H9 (cell line): ENCODE data around the gene KIF5A. TPM values are rescaled to one million over a fixed set of nuclear protein-coding genes. Genes with fewer than 3 reads are reported as not detected.
"Not testable (repeated sequence)": the region's sequence is repeated elsewhere in the genome, so short reads cannot be mapped to it uniquely, and the experiment has no call there.

Experiments used
- DNase-seq: peaks from one replicate; pipeline ENCODE4 v3.0.0-alpha.2; 2017
- H2AFZ ChIP-seq: one replicate; pipeline ENCODE4 v1.6.1; 2013; ENCODE audit warnings: mild to moderate bottlenecking, low read length, control low read depth, moderate library complexity
- H2AK5ac ChIP-seq: 2 replicates; pipeline ENCODE4 v1.6.1; 2013; ENCODE audit warnings: low read length, control low read depth, mixed read lengths; ENCODE audit not compliant: insufficient read length
- H2BK120ac ChIP-seq: one replicate; pipeline ENCODE4 v1.6.1; 2013; ENCODE audit warnings: low read depth, mild to moderate bottlenecking, low read length, control low read depth, inconsistent platforms; ENCODE audit not compliant: poor library complexity, severe bottlenecking
- H2BK12ac ChIP-seq: 2 replicates; pipeline ENCODE4 v1.6.1; 2013; ENCODE audit warnings: low read length, control low read depth, mixed read lengths, low read depth; ENCODE audit not compliant: insufficient read length
- H2BK15ac ChIP-seq: 2 replicates; pipeline ENCODE4 v1.6.1; 2013; ENCODE audit warnings: low read depth, low read length, control low read depth
- H2BK20ac ChIP-seq: one replicate; pipeline ENCODE4 v1.6.1; 2013; ENCODE audit warnings: low read depth, mild to moderate bottlenecking, low read length, control low read depth, inconsistent platforms; ENCODE audit not compliant: poor library complexity, severe bottlenecking
- H2BK5ac ChIP-seq: 2 replicates; pipeline ENCODE4 v1.6.1; 2013; ENCODE audit warnings: low read length, control low read depth, mixed read lengths; ENCODE audit not compliant: insufficient read length
- H3K14ac ChIP-seq: 2 replicates; pipeline ENCODE4 v1.6.1; 2013; ENCODE audit warnings: low read length, control low read depth; ENCODE audit not compliant: insufficient read depth
- H3K18ac ChIP-seq: 2 replicates; pipeline ENCODE4 v1.6.1; 2013; ENCODE audit warnings: low read depth, mild to moderate bottlenecking, mixed read lengths, low read length, control low read depth; ENCODE audit not compliant: insufficient read length
- H3K23ac ChIP-seq: 2 replicates; pipeline ENCODE4 v1.6.1; 2013; ENCODE audit warnings: low read length, control low read depth, mixed read lengths, low read depth; ENCODE audit not compliant: insufficient read length
- H3K23me2 ChIP-seq: 2 replicates; pipeline ENCODE4 v1.6.1; 2013; ENCODE audit warnings: low read depth, mild to moderate bottlenecking, mixed read lengths, low read length, control low read depth; ENCODE audit not compliant: insufficient read length, poor library complexity, severe bottlenecking
- H3K27ac ChIP-seq: 2 replicates; pipeline ENCODE4 v1.5.1; 2013; ENCODE audit warnings: low read length, control low read depth, mixed read lengths, low read depth; ENCODE audit not compliant: insufficient read length
- H3K27me3 ChIP-seq: 2 replicates; pipeline ENCODE4 v1.6.1; 2013; ENCODE audit warnings: low read length, control low read depth, inconsistent platforms; ENCODE audit not compliant: insufficient read depth
- H3K4ac ChIP-seq: 2 replicates; pipeline ENCODE4 v1.6.1; 2013; ENCODE audit warnings: low read depth, mild to moderate bottlenecking, control low read depth, inconsistent platforms, low read length, moderate library complexity
- H3K4me1 ChIP-seq: 2 replicates; pipeline ENCODE4 v1.6.1; 2013; ENCODE audit warnings: low read length, control low read depth, inconsistent platforms; ENCODE audit not compliant: insufficient read depth
- H3K4me2 ChIP-seq: 2 replicates; pipeline ENCODE4 v1.6.1; 2013; ENCODE audit warnings: low read length, control low read depth, mixed read lengths; ENCODE audit not compliant: insufficient read length, insufficient read depth
- H3K56ac ChIP-seq: 2 replicates; pipeline ENCODE4 v1.6.1; 2013; ENCODE audit warnings: low read depth, mild to moderate bottlenecking, mixed read lengths, low read length, control low read depth; ENCODE audit not compliant: insufficient read length
- H3K79me1 ChIP-seq: 2 replicates; pipeline ENCODE4 v1.6.1; 2013; ENCODE audit warnings: low read depth, mild to moderate bottlenecking, moderate library complexity, low read length, control low read depth, inconsistent platforms; ENCODE audit not compliant: insufficient read depth, poor library complexity, severe bottlenecking
- H3K79me2 ChIP-seq: 2 replicates; pipeline ENCODE4 v1.6.1; 2013; ENCODE audit warnings: low read length, control low read depth, inconsistent platforms; ENCODE audit not compliant: insufficient read depth
- H3K9ac ChIP-seq: 2 replicates; pipeline ENCODE4 v1.6.1; 2013; ENCODE audit warnings: low read length, control low read depth, mixed read lengths; ENCODE audit not compliant: insufficient read length; ENCODE audit errors: extremely low read depth
- H3K9me3 ChIP-seq: one replicate; pipeline ENCODE4 v1.6.1; 2013; ENCODE audit warnings: low read depth, low read length, inconsistent platforms; ENCODE audit not compliant: control insufficient read depth
- H3T11ph ChIP-seq: one replicate; pipeline ENCODE4 v1.6.1; 2013; ENCODE audit warnings: mild to moderate bottlenecking, low read length, control low read depth, inconsistent platforms
- H4K20me1 ChIP-seq: one replicate; pipeline ENCODE4 v1.6.1; 2013; ENCODE audit not compliant: control insufficient read depth, insufficient read length, insufficient read depth
- H4K5ac ChIP-seq: 2 replicates; pipeline ENCODE4 v1.6.1; 2013; ENCODE audit warnings: low read depth, mild to moderate bottlenecking, mixed read lengths, low read length, control low read depth; ENCODE audit not compliant: insufficient read length
- H4K8ac ChIP-seq: replicated peaks from 2 replicates; pipeline ENCODE4 v1.6.1; 2013; ENCODE audit warnings: low read length, control low read depth, mixed read lengths, low read depth; ENCODE audit not compliant: insufficient read length
- H4K91ac ChIP-seq: 2 replicates; pipeline ENCODE4 v1.6.1; 2013; ENCODE audit warnings: low read depth, mild to moderate bottlenecking, moderate library complexity, mixed read lengths, low read length, control low read depth; ENCODE audit not compliant: insufficient read length
- H3K27ac Mint-ChIP-seq, 3 experiments: 2 replicates in 2 of 3; 3 replicates in 1 of 3; pipeline ENCODE4 v1.8.0; 2020 to 2021; ENCODE audit warnings: mixed read lengths in 3 of 3, mild to moderate bottlenecking in 1 of 3, moderate library complexity in 1 of 3
- H3K27me3 Mint-ChIP-seq: 2 replicates; pipeline ENCODE4 v1.8.0; 2021; ENCODE audit warnings: low read depth, mild to moderate bottlenecking, moderate library complexity, mixed read lengths
- H3K36me3 Mint-ChIP-seq, 3 experiments: 2 replicates in 2 of 3; 3 replicates in 1 of 3; pipeline ENCODE4 v1.8.0; 2020 to 2021; ENCODE audit warnings: low read depth in 3 of 3, mixed read lengths in 3 of 3; ENCODE audit not compliant: insufficient read depth in 1 of 3
- H3K4me1 Mint-ChIP-seq, 2 experiments: 2 replicates each; pipeline ENCODE4 v1.8.0; 2020; ENCODE audit warnings: mixed read lengths in 2 of 2
- H3K4me3 Mint-ChIP-seq, 2 experiments: 2 replicates in 1 of 2; 3 replicates in 1 of 2; pipeline ENCODE4 v1.8.0; 2020 to 2021; ENCODE audit warnings: mild to moderate bottlenecking in 2 of 2, mixed read lengths in 2 of 2, moderate library complexity in 1 of 2
- H3K9me3 Mint-ChIP-seq, 2 experiments: 2 replicates in 1 of 2; 3 replicates in 1 of 2; pipeline ENCODE4 v1.8.0; 2020; ENCODE audit warnings: mild to moderate bottlenecking in 2 of 2, mixed read lengths in 2 of 2, moderate library complexity in 1 of 2
- CTCF ChIP-seq: fragments of 200-600 bp; sonication (generic); conservative IDR thresholded peaks from 3 replicates; pipeline ENCODE4 v1.8.0; 2021; ENCODE audit warnings: antibody characterized with exemption, mild to moderate bottlenecking
- WGBS: extraction: QIAGEN DNeasy Blood & Tissue Kit; methylation state at CpG from one replicate; pipeline ENCODE4 v1.1.7; 2013; ENCODE audit warnings: missing lambda C conversion rate, low lambda C conversion rate, mixed read lengths; ENCODE audit not compliant: insufficient read length; ENCODE audit errors: extremely low coverage; 5-methylcytosine and 5-hydroxymethylcytosine counted together
- total RNA-seq: library from RNA; stranded (reverse); gene quantifications from 2 replicates; pipeline ENCODE4 v1.2.1, GENCODE V29; 2021

Gene KIF5A
- total RNA-seq, 1 experiment from 2014 or later, result 18.5 TPM

- Histone ChIP-seq H3K4me2 (no peak overlapping the region), H3K9ac (no peak overlapping the region), H3K18ac (no peak overlapping the region), H4K5ac (no peak overlapping the region), H3K79me1 (peaks cover under 1% of the 10 kb centered on the region), H2AK5ac (no peak overlapping the region), H3K14ac (no peak overlapping the region), H3T11ph (no peak overlapping the region), H2BK12ac (no peak overlapping the region), H2BK5ac (no peak overlapping the region), H4K20me1 (no peaks in the 10 kb centered on the region), H2AFZ (no peak overlapping the region), H3K23me2 (peaks cover 13% of the 10 kb centered on the region), H3K4me1 (peaks cover 3% of the 10 kb centered on the region; the same call in 1 of the 2 replicates), H4K8ac (no peak overlapping the region), H2BK15ac (no peak overlapping the region), H2BK120ac (no peak overlapping the region), H3K23ac (no peak overlapping the region), H3K27me3 (no peaks in the 10 kb centered on the region), H3K27ac (no peak overlapping the region), H2BK20ac (no peak overlapping the region), H3K9me3 (no peaks in the 10 kb centered on the region), H4K91ac (no peak overlapping the region), H3K4ac (no peak overlapping the region), H3K56ac (no peak overlapping the region), H3K79me2 (peaks cover under 1% of the 10 kb centered on the region; the same call in 1 of the 2 replicates)
- TF ChIP-seq CTCF, result no peak
- H3K36me3 Mint-ChIP-seq, result peaks cover 4 to 18% (median 14%) of the 10 kb centered on the region in 3 experiments; a peak in 6 of 7 replicates
- no peaks in the 10 kb centered on the region for H3K9me3 Mint-ChIP-seq
- WGBS, result no CpG with 5 or more reads among the region's 3 CpGs
- DNase-seq, result no peak
- H3K27ac Mint-ChIP-seq, result no peak overlapping the region
- H3K4me3 Mint-ChIP-seq, result no peak overlapping the region
- H3K27me3 Mint-ChIP-seq, result no peaks in the 10 kb centered on the region
- H3K4me1 Mint-ChIP-seq, result peaks cover 8 to 13% of the 10 kb centered on the region in 2 experiments
These were observed 37.1 kb downstream of the KIF5A start for GRCh38 chr12:57586832-57587429.

GRCh38 chr12:57588951-57589610, 39.2 kb downstream of the KIF5A start:
- not testable (repeated sequence) for H4K5ac ChIP-seq, H3K9ac ChIP-seq, H3K56ac ChIP-seq, H3K4me2 ChIP-seq, H2BK15ac ChIP-seq, H2BK120ac ChIP-seq, H3K27ac Mint-ChIP-seq, H3K27me3 Mint-ChIP-seq, H2AFZ ChIP-seq, H2BK5ac ChIP-seq, H3K23ac ChIP-seq, H2BK20ac ChIP-seq, H3K4ac ChIP-seq, H3K79me1 ChIP-seq, H3K9me3 ChIP-seq, H3K14ac ChIP-seq, H3K79me2 ChIP-seq, H4K91ac ChIP-seq, H3K27ac ChIP-seq, H3K4me1 ChIP-seq, H4K8ac ChIP-seq, H3K27me3 ChIP-seq, H2BK12ac ChIP-seq, DNase-seq, H3K9me3 Mint-ChIP-seq, H3T11ph ChIP-seq, H2AK5ac ChIP-seq, H3K18ac ChIP-seq, H4K20me1 ChIP-seq, H3K4me3 Mint-ChIP-seq
- H3K36me3 Mint-ChIP-seq, result peaks cover 3 to 13% (median 12%) of the 10 kb centered on the region in 3 experiments; a peak in 6 of 7 replicates
- peaks cover 16% of the 10 kb centered on the region for H3K23me2 ChIP-seq
- no CpG with 5 or more reads among the region's 15 CpGs for WGBS
- peaks cover 15 to 20% of the 10 kb centered on the region in 2 experiments for H3K4me1 Mint-ChIP-seq
